GM12892 (cell line): ENCODE results near the gene SYNE2.

ENCODE experiments used
- POLR2A ChIP-seq: IDR thresholded peaks from 2 replicates; pipeline ENCODE4 v1.6.1; 2011; ENCODE audit warnings: low read depth, low read length, control low read depth
- POLR2AphosphoS5 ChIP-seq: IDR thresholded peaks from 2 replicates; pipeline ENCODE4 v1.6.1; 2011; ENCODE audit warnings: low read depth, low read length, control low read depth

DNA sequence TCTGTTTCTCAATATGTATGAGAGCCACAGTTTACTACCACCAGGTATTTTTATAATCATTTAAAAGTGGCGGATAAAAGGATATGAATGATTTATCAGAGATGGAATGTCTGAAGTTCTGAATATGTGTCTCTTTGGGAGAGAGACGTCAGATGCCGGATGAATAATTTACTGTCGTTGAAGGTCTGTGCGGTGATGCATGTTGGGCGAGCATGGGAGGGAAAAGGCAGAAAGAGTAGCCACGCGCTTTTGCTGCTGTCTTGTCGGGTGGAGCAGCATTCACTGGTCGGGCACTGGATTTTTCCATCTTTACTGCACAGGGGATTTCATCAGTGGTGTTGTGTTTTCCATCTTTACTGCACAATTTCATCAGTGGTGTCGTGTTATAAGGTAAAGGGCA lies 65.6 kb downstream of the SYNE2 start:
- TF ChIP-seq POLR2A: no peak
- no peak for TF ChIP-seq POLR2AphosphoS5
